Measurements from ENCODE around the gene ARMC6. TPM values are rescaled to one million over a fixed set of nuclear protein-coding genes. Genes with fewer than 3 reads are reported as not detected.

Gene ARMC6
- total RNA-seq, 1 experiment from 2014 or later: 51.4 TPM

Other genes starting within 250 kb of the ARMC6 start
- 0.69 TPM for gene COMP, start 242.3 kb upstream of the ARMC6 start, total RNA-seq (2021; ENCODE audit: unreplicated experiment)
- 62.2 TPM for gene UPF1, start 201.6 kb upstream of the ARMC6 start, total RNA-seq (2021; ENCODE audit: unreplicated experiment)
- 4.5 TPM for gene CERS1, start 137.4 kb upstream of the ARMC6 start, total RNA-seq (2021; ENCODE audit: unreplicated experiment)
- 177 TPM for gene COPE, start 114.2 kb upstream of the ARMC6 start, total RNA-seq (2021; ENCODE audit: unreplicated experiment)
- gene DDX49, start 113.9 kb upstream of the ARMC6 start, total RNA-seq (2021; ENCODE audit: unreplicated experiment): 41.5 TPM
- 58.9 TPM for gene HOMER3, start 92.4 kb upstream of the ARMC6 start, total RNA-seq (2021; ENCODE audit: unreplicated experiment)
- 112 TPM for gene SUGP2, start 86 bp upstream of the ARMC6 start, total RNA-seq (2021; ENCODE audit: unreplicated experiment)
- 2.6 TPM for gene SLC25A42, start 30.4 kb downstream of the ARMC6 start, total RNA-seq (2021; ENCODE audit: unreplicated experiment)
- gene TMEM161A, start 104.9 kb downstream of the ARMC6 start, total RNA-seq (2021; ENCODE audit: unreplicated experiment): 26.7 TPM
- gene MEF2B, start 136.7 kb downstream of the ARMC6 start, total RNA-seq (2021; ENCODE audit: unreplicated experiment): 1.1 TPM
- 37.8 TPM for gene BORCS8, start 158.5 kb downstream of the ARMC6 start, total RNA-seq (2021; ENCODE audit: unreplicated experiment)
- 92.3 TPM for gene RFXANK, start 158.7 kb downstream of the ARMC6 start, total RNA-seq (2021; ENCODE audit: unreplicated experiment)
- gene NR2C2AP, start 169.8 kb downstream of the ARMC6 start, total RNA-seq (2021; ENCODE audit: unreplicated experiment): 42.1 TPM
- 0.15 TPM for gene NCAN, start 178.4 kb downstream of the ARMC6 start, total RNA-seq (2021; ENCODE audit: unreplicated experiment)
- gene TM6SF2, start 239.7 kb downstream of the ARMC6 start, total RNA-seq (2021; ENCODE audit: unreplicated experiment): 2.7 TPM